Spleen (tissue), 7 donors: ENCODE data around the gene SH3TC2.

ENCODE experiments used
- CTCF ChIP-seq, 11 experiments: fragments of 200-600 bp in 7 of 11; fragments of 450-650 bp in 4 of 11; sonication (generic) in 4 of 11; IDR thresholded peaks in 8 of 11; conservative IDR thresholded peaks in 3 of 11; 1 replicate in 7 of 11; 2 replicates in 4 of 11; pipeline versions ENCODE4 v1.4.0 to v1.8.0; 2016 to 2021; ENCODE audit warnings: antibody characterized with exemption in 11 of 11, inconsistent platforms in 4 of 11, mild to moderate bottlenecking in 1 of 11
- POLR2AphosphoS5 ChIP-seq, 3 donors: sonication (generic); formaldehyde crosslinking; IDR thresholded peaks; one replicate each; pipeline ENCODE4 v1.5.1; 2017; ENCODE audit warnings: antibody characterized with exemption in 3 of 3
- donor health status: DM: no; HTN: no; CAD: no; lungs with moderate emphysema.
- donor health status: DM: no; HTN: no; CAD: no.
- donor health status: DM: no; HTN: no; CAD: no.

- TF ChIP-seq CTCF (IDR thresholded peaks at IDR 0.05 in 8 of 11, conservative IDR thresholded peaks at IDR 0.05 in 3 of 11) (no peak), POLR2AphosphoS5 (IDR thresholded peaks at IDR 0.05) (no peak)
These were observed 88.1 kb downstream of the SH3TC2 start for GRCh38 chr5:148974642-148975327.
